ENCODE data around the gene LRRC49. TPM values are rescaled to one million over a fixed set of nuclear protein-coding genes. Genes with fewer than 3 reads are reported as not detected.

LRRC49 gene
- total and polyA plus RNA-seq, 2 donors (not counting 3 experiments of a cell fraction or from before 2014, with no cell fraction given) = 3.0 to 6.6 TPM

DNA sequence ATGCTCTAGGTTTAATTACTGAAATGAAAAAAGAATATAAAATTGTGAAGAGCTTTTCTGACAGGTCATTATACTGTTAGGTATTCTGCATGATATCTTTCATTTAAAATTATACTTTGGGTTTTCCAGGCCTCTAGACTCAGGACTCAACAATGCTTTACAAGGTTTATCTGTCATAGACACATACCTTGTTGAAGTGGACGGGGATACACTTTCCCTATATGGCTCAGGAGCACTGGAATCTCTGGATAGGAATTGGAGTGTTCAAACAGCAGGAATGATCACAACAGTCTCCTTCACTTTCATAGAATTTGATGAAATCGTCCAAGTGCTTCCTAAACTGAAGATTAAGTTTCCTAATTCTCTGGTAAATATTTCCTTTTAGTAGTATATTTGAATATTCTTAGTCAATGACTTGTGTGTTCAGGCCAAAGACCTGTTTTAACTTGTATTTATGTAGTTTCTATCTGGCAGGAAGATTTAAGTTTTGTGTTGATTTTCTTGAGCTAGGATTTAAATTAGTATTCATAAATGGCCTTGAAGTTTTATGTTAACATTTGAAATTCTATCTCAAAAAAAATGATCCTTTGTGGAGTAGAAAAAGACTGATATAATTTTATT, 115.7 kb downstream of the LRRC49 start:
- no peaks in the 10 kb centered on the region for H3K27me3 ChIP-seq (ENCODE audit: control insufficient read depth in 2 of 2, insufficient read depth in 2 of 2, low read length in 2 of 2)
- CTCF ChIA-PET = interaction anchor here (0.6 to 5.6 kb wide), 5 partner anchors 13 to 432 kb away, joined by 3 to 89 read pairs (median 3); no protein-coding TSS in a partner anchor
- H3K36me3 ChIP-seq (ENCODE audit: control insufficient read depth in 2 of 2, extremely low read depth in 1 of 2, insufficient read depth in 2 of 2, low read length in 2 of 2) = no peaks in the 10 kb centered on the region
- no peaks in the 10 kb centered on the region for H3K9me3 ChIP-seq (replicated peaks; ENCODE audit: control insufficient read depth, insufficient read depth, low read length)
- no peak overlapping the region for H3K27ac ChIP-seq (ENCODE audit: insufficient read depth, low read depth, low read length)
- no peak for TF ChIP-seq POLR2A (IDR thresholded peaks at IDR 0.05; ENCODE audit: low read depth, low read length)
- TF ChIP-seq EZH2 (IDR thresholded peaks at IDR 0.05; ENCODE audit: borderline replicate concordance, low read depth, low read length, severe bottlenecking) = no peak
- no peak for TF ChIP-seq POLR2AphosphoS5 (IDR thresholded peaks at IDR 0.05; ENCODE audit: insufficient read depth, low read depth, low read length)
- no peak for TF ChIP-seq JUN (IDR thresholded peaks at IDR 0.05; ENCODE audit: borderline replicate concordance, insufficient read depth, insufficient read length, low read depth)
- no peak for TF ChIP-seq FOS (IDR thresholded peaks at IDR 0.05; ENCODE audit: borderline replicate concordance, insufficient read depth, low read length)
- TF ChIP-seq MYC (IDR thresholded peaks at IDR 0.05; ENCODE audit: low read depth, low read length) = no peak
- TF ChIP-seq, protein P1, sequence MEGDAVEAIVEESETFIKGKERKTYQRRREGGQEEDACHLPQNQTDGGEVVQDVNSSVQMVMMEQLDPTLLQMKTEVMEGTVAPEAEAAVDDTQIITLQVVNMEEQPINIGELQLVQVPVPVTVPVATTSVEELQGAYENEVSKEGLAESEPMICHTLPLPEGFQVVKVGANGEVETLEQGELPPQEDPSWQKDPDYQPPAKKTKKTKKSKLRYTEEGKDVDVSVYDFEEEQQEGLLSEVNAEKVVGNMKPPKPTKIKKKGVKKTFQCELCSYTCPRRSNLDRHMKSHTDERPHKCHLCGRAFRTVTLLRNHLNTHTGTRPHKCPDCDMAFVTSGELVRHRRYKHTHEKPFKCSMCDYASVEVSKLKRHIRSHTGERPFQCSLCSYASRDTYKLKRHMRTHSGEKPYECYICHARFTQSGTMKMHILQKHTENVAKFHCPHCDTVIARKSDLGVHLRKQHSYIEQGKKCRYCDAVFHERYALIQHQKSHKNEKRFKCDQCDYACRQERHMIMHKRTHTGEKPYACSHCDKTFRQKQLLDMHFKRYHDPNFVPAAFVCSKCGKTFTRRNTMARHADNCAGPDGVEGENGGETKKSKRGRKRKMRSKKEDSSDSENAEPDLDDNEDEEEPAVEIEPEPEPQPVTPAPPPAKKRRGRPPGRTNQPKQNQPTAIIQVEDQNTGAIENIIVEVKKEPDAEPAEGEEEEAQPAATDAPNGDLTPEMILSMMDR (IDR thresholded peaks at IDR 0.05; ENCODE audit: extremely low read depth in 1 of 2, insufficient read depth in 1 of 2, low read depth in 1 of 2, low read length in 2 of 2) = no peak
- TF ChIP-seq, protein P2, sequence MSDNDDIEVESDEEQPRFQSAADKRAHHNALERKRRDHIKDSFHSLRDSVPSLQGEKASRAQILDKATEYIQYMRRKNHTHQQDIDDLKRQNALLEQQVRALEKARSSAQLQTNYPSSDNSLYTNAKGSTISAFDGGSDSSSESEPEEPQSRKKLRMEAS (IDR thresholded peaks at IDR 0.05; ENCODE audit: insufficient read depth, insufficient read length) = no peak
- no peak for TF ChIP-seq GATA2 (IDR thresholded peaks at IDR 0.05; ENCODE audit: insufficient read depth, insufficient read length, low read depth, low read length)
- peaks cover under 1% of the 10 kb centered on the region for H3K4me1 ChIP-seq (ENCODE audit: control insufficient read depth, extremely low read depth, insufficient read depth, low read length)
- intact Hi-C loops (cut with micrococcal nuclease) (no loop called here), dilution Hi-C loops (cut with MboI; ENCODE audit: extremely low pct_ligation_motif_present, low sequenced_read_pairs) (no loop called here)
- POLR2A ChIA-PET = no interaction called here
- H3K9ac ChIP-seq (replicated peaks; ENCODE audit: extremely low read depth, insufficient read depth, low read length) = no peak overlapping the region
- H3K4me2 ChIP-seq (ENCODE audit: insufficient read depth, low read length) = no peak overlapping the region
- H2AFZ ChIP-seq (ENCODE audit: low read depth, low read length) = no peak overlapping the region
- H4K20me1 ChIP-seq (replicated peaks; ENCODE audit: control insufficient read depth, extremely low read depth, insufficient read depth, low read length) = no peaks in the 10 kb centered on the region
- BruUV-seq (replicated peaks) = no TSS peak
- FAIRE-seq (no peak), DNase-seq (ENCODE audit: low read depth, low spot score) (no peak)
- no peak overlapping the region for H3K4me3 ChIP-seq (replicated peaks in 1 of 3; ENCODE audit: insufficient read depth in 1 of 3, low read depth in 1 of 3, low read length in 3 of 3)
- no peaks in the 10 kb centered on the region for H3K9me1 ChIP-seq (replicated peaks; ENCODE audit: control insufficient read depth, extremely low read depth, insufficient read depth, low read length)
- H3K79me2 ChIP-seq (ENCODE audit: control insufficient read depth, insufficient read depth, low read length) = no peaks in the 10 kb centered on the region
